HG03571 (cell line): ENCODE data around the gene KCNJ12.
"Not testable (repeated sequence)": the region's sequence is repeated elsewhere in the genome, so short reads cannot be mapped to it uniquely, and the experiment has no call there.

ENCODE experiments used
- ATAC-seq: cut with Tn5 transposase; IDR thresholded peaks from one replicate; pipeline ENCODE4 v1.9.1; 2021; ENCODE audit not compliant: unreplicated experiment

KCNJ12 gene

GRCh38 chr17:21382560-21383495, 6.7 kb downstream of the KCNJ12 start:
- ATAC-seq, result no peak

GRCh38 chr17:21385281-21385845, 9.2 kb downstream of the KCNJ12 start:
- ATAC-seq, result no peak

GRCh38 chr17:21387616-21388015, 11.5 kb downstream of the KCNJ12 start:
- ATAC-seq, result no peak

GRCh38 chr17:21388066-21388465, 11.9 kb downstream of the KCNJ12 start:
- no peak for ATAC-seq

GRCh38 chr17:21388944-21389343, 12.8 kb downstream of the KCNJ12 start:
- no peak for ATAC-seq

- ATAC-seq, result no peak
These were observed 13.2 kb downstream of the KCNJ12 start for GRCh38 chr17:21389394-21389793.

- no peak for ATAC-seq
These were observed 14.1 kb downstream of the KCNJ12 start for GRCh38 chr17:21390294-21390693.

- no peak for ATAC-seq
These were observed 16.1 kb downstream of the KCNJ12 start for GRCh38 chr17:21392266-21392665.

- ATAC-seq, result no peak
These were observed 18.1 kb downstream of the KCNJ12 start for GRCh38 chr17:21394265-21394664.

GRCh38 chr17:21395764-21396163, 19.6 kb downstream of the KCNJ12 start:
- ATAC-seq, result no peak

- no peak for ATAC-seq
These were observed 20.1 kb downstream of the KCNJ12 start for GRCh38 chr17:21396237-21396636.

GRCh38 chr17:21397341-21398190, 21.4 kb downstream of the KCNJ12 start:
- ATAC-seq, result no peak

GRCh38 chr17:21399474-21400186, 23.5 kb downstream of the KCNJ12 start:
- no peak for ATAC-seq

- ATAC-seq, result not testable (repeated sequence)
These were observed 24.0 kb downstream of the KCNJ12 start for GRCh38 chr17:21400187-21400569.

- ATAC-seq, result no peak
These were observed 24.8 kb downstream of the KCNJ12 start for GRCh38 chr17:21400816-21401593.

GRCh38 chr17:21402166-21402571, 26.0 kb downstream of the KCNJ12 start:
- not testable (repeated sequence) for ATAC-seq

- ATAC-seq, result not testable (repeated sequence)
These were observed 26.8 kb downstream of the KCNJ12 start for GRCh38 chr17:21402926-21403325.

- not testable (repeated sequence) for ATAC-seq
These were observed 27.9 kb downstream of the KCNJ12 start for GRCh38 chr17:21404106-21404505.

GRCh38 chr17:21404539-21404938, 28.4 kb downstream of the KCNJ12 start:
- not testable (repeated sequence) for ATAC-seq
